Hindlimb muscle (tissue), 1 donor: Measurements from ENCODE around the gene ZCCHC3. TPM values are rescaled to one million over a fixed set of nuclear protein-coding genes. Genes with fewer than 3 reads are reported as not detected.
A peak's percentile ranks its signal among the peaks of the same experiment; 100 is the strongest.

Source experiments
- DNase-seq: peaks from one replicate; pipeline ENCODE4 v3.0.0-alpha.2; 2013
- polyA plus RNA-seq: library from polyadenylated mRNA; unstranded; fragments of 120-200 nt; gene quantifications from one replicate; pipeline ENCODE4 v1.2.1, GENCODE V29; 2013; ENCODE audit not compliant: insufficient read length

The ZCCHC3 gene
- polyA plus RNA-seq, 1 donor, result 30.1 TPM

GRCh38 chr20:286508-286907 lies 10.9 kb upstream of the ZCCHC3 start:
- no peak for DNase-seq

- no peak for DNase-seq
Observed at GRCh38 chr20:288956-289692, 8.2 kb upstream of the ZCCHC3 start.

- no peak for DNase-seq
Observed at GRCh38 chr20:289693-290083, 7.7 kb upstream of the ZCCHC3 start.

- peak; percentile 92 for DNase-seq
Observed at GRCh38 chr20:290084-290831, 7.1 kb upstream of the ZCCHC3 start, which contains the start of gene C20orf96. Gene C20orf96 (minus strand): TSS chr20:290750. CDS start chr20:290610, 140 bp downstream.

- DNase-seq, result no peak
Observed at GRCh38 chr20:294602-295001, 2.8 kb upstream of the ZCCHC3 start.

- DNase-seq, result no peak
Observed at GRCh38 chr20:295804-296203, 1.6 kb upstream of the ZCCHC3 start.

GRCh38 chr20:297925-298775 lies 780 bp downstream of the ZCCHC3 start:
- DNase-seq, result peak; percentile 70

GRCh38 chr20:298776-299391 lies 1.5 kb downstream of the ZCCHC3 start:
- DNase-seq, result no peak

GRCh38 chr20:300345-300990 lies 3.1 kb downstream of the ZCCHC3 start:
- no peak for DNase-seq

GRCh38 chr20:301886-302848 lies 4.8 kb downstream of the ZCCHC3 start:
- no peak for DNase-seq

GRCh38 chr20:305745-306144 lies 8.4 kb downstream of the ZCCHC3 start:
- no peak for DNase-seq

- no peak for DNase-seq
Observed at GRCh38 chr20:308427-309038, 11.2 kb downstream of the ZCCHC3 start.

GRCh38 chr20:309306-309840 lies 12.0 kb downstream of the ZCCHC3 start:
- DNase-seq, result peak; percentile 65

- peak; percentile 99 for DNase-seq
Observed at GRCh38 chr20:309841-310644, 12.7 kb downstream of the ZCCHC3 start.

GRCh38 chr20:310645-311044 lies 13.3 kb downstream of the ZCCHC3 start:
- no peak for DNase-seq

- DNase-seq, result no peak
Observed at GRCh38 chr20:311609-312008, 14.2 kb downstream of the ZCCHC3 start.

GRCh38 chr20:312067-312466 lies 14.7 kb downstream of the ZCCHC3 start:
- no peak for DNase-seq

- DNase-seq, result no peak
Observed at GRCh38 chr20:312866-313265, 15.5 kb downstream of the ZCCHC3 start.

GRCh38 chr20:313402-313801 lies 16.0 kb downstream of the ZCCHC3 start:
- no peak for DNase-seq
